Measurements from ENCODE around the gene HSPG2. TPM values are rescaled to one million over a fixed set of nuclear protein-coding genes. Genes with fewer than 3 reads are reported as not detected.
"Not testable (repeated sequence)": the region's sequence is repeated elsewhere in the genome, so short reads cannot be mapped to it uniquely, and the experiment has no call there.

The HSPG2 gene
- total RNA-seq, 1 donor from 2014 or later = 3.7 TPM

GRCh38 chr1:21823980-21824702 is 113.0 kb downstream of the HSPG2 start:
- no peak for DNase-seq

GRCh38 chr1:21823206-21823979 is 113.7 kb downstream of the HSPG2 start:
- DNase-seq = no peak

GRCh38 chr1:21822349-21822748 is 114.8 kb downstream of the HSPG2 start:
- DNase-seq = no peak

- no peak for DNase-seq
These were observed 115.6 kb downstream of the HSPG2 start for GRCh38 chr1:21821385-21822019.

GRCh38 chr1:21820597-21821232 is 116.4 kb downstream of the HSPG2 start:
- no peak for DNase-seq

- no peak for DNase-seq
These were observed 118.5 kb downstream of the HSPG2 start for GRCh38 chr1:21818656-21819055.

- DNase-seq = no peak
These were observed 120.4 kb downstream of the HSPG2 start for GRCh38 chr1:21816602-21817302.

GRCh38 chr1:21815724-21816321 is 121.3 kb downstream of the HSPG2 start:
- no peak for DNase-seq

GRCh38 chr1:21814981-21815582 is 122.0 kb downstream of the HSPG2 start:
- DNase-seq = no peak

- DNase-seq = no peak
These were observed 122.7 kb downstream of the HSPG2 start for GRCh38 chr1:21814241-21814918.

GRCh38 chr1:21813542-21813941 is 123.6 kb downstream of the HSPG2 start:
- DNase-seq = no peak

- DNase-seq = no peak
These were observed 125.2 kb downstream of the HSPG2 start, which contains the start of gene LDLRAD2 for GRCh38 chr1:21811875-21812305. TSS of gene LDLRAD2 (plus strand) at chr1:21812265. CDS start at chr1:21812452, 187 bp downstream.

GRCh38 chr1:21804536-21804935 is 132.6 kb downstream of the HSPG2 start:
- no peak for DNase-seq

GRCh38 chr1:21801100-21801499 is 136.0 kb downstream of the HSPG2 start:
- DNase-seq = no peak

- DNase-seq = no peak
These were observed 137.4 kb downstream of the HSPG2 start for GRCh38 chr1:21799730-21800129.

GRCh38 chr1:21795075-21795474 is 142.0 kb downstream of the HSPG2 start:
- no peak for DNase-seq

GRCh38 chr1:21794656-21795055 is 142.5 kb downstream of the HSPG2 start:
- DNase-seq = no peak

GRCh38 chr1:21793104-21793503 is 144.0 kb downstream of the HSPG2 start:
- no peak for DNase-seq

GRCh38 chr1:21786640-21787039 is 150.5 kb downstream of the HSPG2 start:
- DNase-seq = no peak

GRCh38 chr1:21785764-21786163 is 151.3 kb downstream of the HSPG2 start:
- not testable (repeated sequence) for DNase-seq
